ENCODE results near the gene SPATA21.

DNA sequence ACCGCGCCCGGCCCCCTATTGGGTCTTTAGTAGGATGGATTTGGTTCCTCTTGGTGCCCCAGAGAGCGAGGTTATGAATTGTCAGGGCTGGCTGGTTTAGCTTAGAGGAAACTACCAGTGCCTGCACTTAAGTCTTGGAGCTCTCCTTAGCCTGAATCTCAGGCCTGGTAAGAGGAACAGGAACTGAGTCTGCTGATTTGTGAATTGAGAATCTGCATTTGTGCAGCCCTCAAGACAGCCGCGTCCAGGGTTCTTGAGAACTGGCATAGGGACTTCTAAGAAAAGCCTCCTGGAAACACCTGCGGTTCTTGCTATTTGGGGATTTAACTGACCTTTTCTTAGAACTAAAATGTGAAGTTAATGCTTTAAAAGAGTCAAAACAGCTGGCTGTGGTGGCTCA, 5.0 kb upstream of the SPATA21 start:
- TF ChIP-seq POLR2A (IDR thresholded peaks at IDR 0.05; ENCODE audit: low read length) (no peak), GATA1 (IDR thresholded peaks at IDR 0.05; ENCODE audit: low read depth, low read length) (no peak)
